GM21515 (cell line): Measurements from ENCODE around the gene PEX14.

Experiments
- ATAC-seq: cut with Tn5 transposase; IDR thresholded peaks from one replicate; pipeline ENCODE4 v1.9.1; 2021; ENCODE audit not compliant: unreplicated experiment

PEX14 gene

GRCh38 chr1:10659646-10660540 is 185.1 kb downstream of the PEX14 start:
- no peak for ATAC-seq

- ATAC-seq, result no peak
Observed at GRCh38 chr1:10661453-10661852, 186.7 kb downstream of the PEX14 start.

- ATAC-seq, result no peak
Observed at GRCh38 chr1:10662090-10662688, 187.4 kb downstream of the PEX14 start.

- no peak for ATAC-seq
Observed at GRCh38 chr1:10662824-10663677, 188.3 kb downstream of the PEX14 start.

GRCh38 chr1:10663678-10664035 is 188.9 kb downstream of the PEX14 start:
- ATAC-seq, result no peak

GRCh38 chr1:10664251-10664650 is 189.5 kb downstream of the PEX14 start:
- ATAC-seq, result no peak

- no peak for ATAC-seq
Observed at GRCh38 chr1:10665226-10665625, 190.5 kb downstream of the PEX14 start.

GRCh38 chr1:10665930-10666850 is 191.4 kb downstream of the PEX14 start:
- ATAC-seq, result no peak

GRCh38 chr1:10667861-10668761 is 193.4 kb downstream of the PEX14 start:
- no peak for ATAC-seq

- no peak for ATAC-seq
Observed at GRCh38 chr1:10669570-10669969, 194.8 kb downstream of the PEX14 start.

GRCh38 chr1:10670190-10670589 is 195.4 kb downstream of the PEX14 start:
- ATAC-seq, result no peak

- ATAC-seq, result no peak
Observed at GRCh38 chr1:10671090-10671489, 196.3 kb downstream of the PEX14 start.

GRCh38 chr1:10671622-10672342 is 197.0 kb downstream of the PEX14 start:
- no peak for ATAC-seq

- ATAC-seq, result no peak
Observed at GRCh38 chr1:10672343-10673050, 197.7 kb downstream of the PEX14 start.

- ATAC-seq, result no peak
Observed at GRCh38 chr1:10673109-10673711, 198.5 kb downstream of the PEX14 start.

- no peak for ATAC-seq
Observed at GRCh38 chr1:10674222-10674621, 199.5 kb downstream of the PEX14 start.

GRCh38 chr1:10674700-10675609 is 200.2 kb downstream of the PEX14 start:
- ATAC-seq, result no peak
